H1 (cell line): ENCODE data around the gene NEGR1. TPM values are rescaled to one million over a fixed set of nuclear protein-coding genes. Genes with fewer than 3 reads are reported as not detected.

Experiments
- CTCF ChIA-PET: fragments of 300-600 bp; sonication (Branson Sonifier 250); formaldehyde crosslinking; loops from one replicate; lab custom pipeline; 2021; ENCODE audit not compliant: partially characterized antibody; lab: Charles Lee
- POLR2A ChIA-PET: fragments of 300-600 bp; sonication (Branson Sonifier 250); formaldehyde crosslinking; loops from one replicate; lab custom pipeline; 2021; ENCODE audit warnings: inconsistent platforms; ENCODE audit not compliant: partially characterized antibody; lab: Charles Lee
- DNase-seq, 2 experiments: peaks; one replicate each; pipeline versions ENCODE4 v3.0.0 to v3.0.0-alpha.2; 2010 to 2022; ENCODE audit warnings: low spot score in 2 of 2, low read depth in 1 of 2, mixed read lengths in 1 of 2
- FAIRE-seq: peaks from 2 replicates; lab custom pipeline; 2011; peaks lifted over from hg19 to GRCh38; lab: Jason Lieb, UNC
- H2AFZ ChIP-seq: 2 replicates; pipeline ENCODE4 v1.8.1; 2012; ENCODE audit warnings: low read length, inconsistent platforms
- H2AK5ac ChIP-seq: 2 replicates; pipeline ENCODE4 v1.6.1; 2013; ENCODE audit warnings: low read depth, low read length
- H2BK120ac ChIP-seq: replicated peaks from 2 replicates; pipeline ENCODE3; 2013; ENCODE audit warnings: low read depth, low read length, inconsistent platforms
- H2BK12ac ChIP-seq: 2 replicates; pipeline ENCODE4 v1.6.1; 2013; ENCODE audit warnings: low read depth, low read length
- H2BK15ac ChIP-seq: 2 replicates; pipeline ENCODE4 v1.6.1; 2013; ENCODE audit warnings: low read length
- H2BK20ac ChIP-seq: 2 replicates; pipeline ENCODE4 v1.6.1; 2013; ENCODE audit warnings: low read length
- H2BK5ac ChIP-seq: 2 replicates; pipeline ENCODE4 v1.6.1; 2013; ENCODE audit warnings: low read depth, low read length
- H3K14ac ChIP-seq: 2 replicates; pipeline ENCODE4 v1.6.1; 2013; ENCODE audit warnings: inconsistent platforms; ENCODE audit not compliant: insufficient read length
- H3K18ac ChIP-seq: 2 replicates; pipeline ENCODE4 v1.6.1; 2013; ENCODE audit warnings: low read length; ENCODE audit errors: extremely low read depth
- H3K23ac ChIP-seq: 2 replicates; pipeline ENCODE4 v1.6.1; 2013; ENCODE audit warnings: inconsistent platforms; ENCODE audit not compliant: insufficient read length
- H3K23me2 ChIP-seq: 2 replicates; pipeline ENCODE4 v1.6.1; 2013; ENCODE audit warnings: low read depth, low read length
- H3K27ac ChIP-seq: 2 replicates; pipeline ENCODE4 v1.6.1; 2011; ENCODE audit warnings: low read depth, low read length, inconsistent platforms
- H3K27me3 ChIP-seq, 4 experiments: replicated peaks in 1 of 4; 1 replicate in 1 of 4; 2 replicates in 3 of 4; pipeline versions ENCODE4 v1.6.1 to v1.8.1; 2011 to 2013; ENCODE audit warnings: low read length in 3 of 4, mild to moderate bottlenecking in 3 of 4, inconsistent platforms in 2 of 4, mixed read lengths in 2 of 4, moderate library complexity in 1 of 4; ENCODE audit not compliant: control insufficient read depth in 3 of 4, insufficient read depth in 3 of 4; ENCODE audit errors: extremely low read depth in 1 of 4
- H3K36me3 ChIP-seq, 4 experiments: 2 replicates each; pipeline versions ENCODE4 v1.6.1 to v1.8.1; 2011 to 2013; ENCODE audit warnings: mild to moderate bottlenecking in 4 of 4, low read length in 3 of 4, moderate library complexity in 2 of 4, control low read depth in 1 of 4, inconsistent platforms in 1 of 4; ENCODE audit not compliant: insufficient read depth in 4 of 4, control insufficient read depth in 2 of 4
- H3K4ac ChIP-seq: replicated peaks from 2 replicates; pipeline ENCODE3; 2013; ENCODE audit warnings: low read length, low read depth, mixed read lengths, inconsistent platforms; ENCODE audit not compliant: insufficient read length
- H3K4me1 ChIP-seq, 4 experiments: replicated peaks in 1 of 4; 1 replicate in 1 of 4; 2 replicates in 3 of 4; pipeline versions ENCODE4 v1.6.1 to v1.8.1; 2011 to 2013; ENCODE audit warnings: low read length in 3 of 4, inconsistent platforms in 2 of 4, mixed read lengths in 1 of 4; ENCODE audit not compliant: insufficient read depth in 4 of 4, control insufficient read depth in 3 of 4
- H3K4me2 ChIP-seq, 2 experiments: 2 replicates each; pipeline versions ENCODE4 v1.6.1 to v1.8.1; 2011 to 2013; ENCODE audit warnings: low read depth in 2 of 2, low read length in 2 of 2, control low read depth in 1 of 2, inconsistent platforms in 1 of 2, mild to moderate bottlenecking in 1 of 2; ENCODE audit not compliant: insufficient read depth in 1 of 2
- H3K4me3 ChIP-seq, 4 experiments: fragments of 200-600, 300-600 bp in 1 of 4; sonication (generic), shearing (Covaris generic), sonication (Bioruptor Twin) in 1 of 4; 2 replicates each; pipeline versions ENCODE4 v1.5.1 to v1.8.1; 2011 to 2016; ENCODE audit warnings: low read length in 4 of 4, low read depth in 3 of 4, control low read depth in 2 of 4, inconsistent platforms in 2 of 4, mild to moderate bottlenecking in 2 of 4, mixed read lengths in 1 of 4, moderate library complexity in 1 of 4; ENCODE audit not compliant: insufficient read depth in 2 of 4; ENCODE audit errors: extremely low read depth in 1 of 4
- H3K56ac ChIP-seq: replicated peaks from 2 replicates; pipeline ENCODE3; 2013; ENCODE audit warnings: low read depth, mild to moderate bottlenecking, mixed read lengths, low read length, inconsistent platforms; ENCODE audit not compliant: insufficient read length
- H3K79me1 ChIP-seq: 2 replicates; pipeline ENCODE4 v1.6.1; 2013; ENCODE audit warnings: low read depth, low read length, control low read depth
- H3K79me2 ChIP-seq, 2 experiments: 2 replicates each; pipeline versions ENCODE4 v1.6.1 to v1.8.1; 2012 to 2013; ENCODE audit warnings: low read length in 2 of 2, mild to moderate bottlenecking in 2 of 2, inconsistent platforms in 1 of 2; ENCODE audit not compliant: insufficient read depth in 2 of 2, control insufficient read depth in 1 of 2
- H3K9ac ChIP-seq, 4 experiments: replicated peaks in 1 of 4; 1 replicate in 1 of 4; 2 replicates in 3 of 4; pipeline versions ENCODE4 v1.6.1 to v1.8.1; 2011 to 2013; ENCODE audit warnings: low read depth in 3 of 4, low read length in 3 of 4, control low read depth in 2 of 4, mild to moderate bottlenecking in 2 of 4, moderate library complexity in 2 of 4, inconsistent platforms in 1 of 4; ENCODE audit errors: extremely low read depth in 1 of 4
- H3K9me3 ChIP-seq, 2 experiments: 2 replicates each; pipeline versions ENCODE4 v1.6.1 to v1.8.1; 2012 to 2013; ENCODE audit warnings: mild to moderate bottlenecking in 2 of 2, moderate library complexity in 2 of 2, control low read depth in 1 of 2, inconsistent platforms in 1 of 2, low read depth in 1 of 2, low read length in 1 of 2, mixed read lengths in 1 of 2; ENCODE audit not compliant: insufficient read depth in 2 of 2
- H4K20me1 ChIP-seq, 2 experiments: replicated peaks in 1 of 2; 2 replicates each; pipeline versions ENCODE3 to v1.8.1; 2011 to 2013; ENCODE audit warnings: inconsistent platforms in 2 of 2, low read length in 2 of 2, mild to moderate bottlenecking in 1 of 2; ENCODE audit not compliant: insufficient read depth in 2 of 2, control insufficient read depth in 1 of 2
- H4K5ac ChIP-seq: 2 replicates; pipeline ENCODE4 v1.6.1; 2013; ENCODE audit warnings: low read length, low read depth, mixed read lengths, inconsistent platforms; ENCODE audit not compliant: insufficient read length
- H4K8ac ChIP-seq: 2 replicates; pipeline ENCODE4 v1.8.0; 2013; ENCODE audit warnings: mild to moderate bottlenecking, moderate library complexity, low read length, inconsistent platforms; ENCODE audit not compliant: insufficient read depth; ENCODE audit errors: extremely low read depth
- H4K91ac ChIP-seq: replicated peaks from 2 replicates; pipeline ENCODE3; 2013; ENCODE audit warnings: low read length, mixed read lengths, inconsistent platforms; ENCODE audit not compliant: insufficient read length
- ATF3 ChIP-seq: IDR thresholded peaks from 2 replicates; pipeline ENCODE4 v1.6.1; 2011; ENCODE audit warnings: low read depth, mild to moderate bottlenecking, low read length; ENCODE audit not compliant: insufficient read depth
- CTBP2 ChIP-seq: IDR thresholded peaks from 2 replicates; pipeline ENCODE4 v1.7.0; 2011; ENCODE audit warnings: borderline replicate concordance, mild to moderate bottlenecking, moderate library complexity, mixed read lengths, low read length; ENCODE audit not compliant: insufficient read depth, insufficient read length
- EP300 ChIP-seq, 2 experiments: IDR thresholded peaks; 1 replicate in 1 of 2; 2 replicates in 1 of 2; pipeline ENCODE4 v1.6.1; 2011 to 2012; ENCODE audit warnings: low read depth in 2 of 2, low read length in 2 of 2, mild to moderate bottlenecking in 2 of 2, borderline replicate concordance in 1 of 2, inconsistent platforms in 1 of 2, moderate library complexity in 1 of 2
- MAFK ChIP-seq: IDR thresholded peaks from 2 replicates; pipeline ENCODE4 v1.6.1; 2012; ENCODE audit warnings: low read depth, mild to moderate bottlenecking, improper control_type of control experiment, low read length
- PHF8 ChIP-seq: fragments of 200-600 bp; sonication (generic); conservative IDR thresholded peaks from 2 replicates; pipeline ENCODE4 v1.7.1; 2012; ENCODE audit warnings: low read depth, mild to moderate bottlenecking, inconsistent platforms, low read length, moderate library complexity
- POLR2AphosphoS5 ChIP-seq: IDR thresholded peaks from 2 replicates; pipeline ENCODE4 v1.6.1; 2011; ENCODE audit warnings: low read depth, low read length
- SAP30 ChIP-seq: fragments of 300-600 bp; sonication (generic); IDR thresholded peaks from 2 replicates; pipeline ENCODE4 v1.7.1; 2012; ENCODE audit warnings: low read length, moderate library complexity, mild to moderate bottlenecking, inconsistent platforms; ENCODE audit not compliant: insufficient read depth, insufficient replicate concordance
- SP1 ChIP-seq: IDR thresholded peaks from 2 replicates; pipeline ENCODE4 v1.6.1; 2011; ENCODE audit warnings: low read depth, low read length
- SUZ12 ChIP-seq: fragments of 200-600 bp; sonication (generic); IDR thresholded peaks from 2 replicates; pipeline ENCODE4 v1.6.1; 2012; ENCODE audit warnings: mild to moderate bottlenecking, inconsistent platforms, low read length, moderate library complexity, mixed read lengths
- YY1 ChIP-seq: IDR thresholded peaks from 2 replicates; pipeline ENCODE4 v1.6.1; 2011; ENCODE audit warnings: low read depth, mild to moderate bottlenecking, low read length
- WGBS, 2 experiments: shearing (Covaris generic) in 1 of 2; methylation state at CpG; one replicate each; pipeline versions ENCODE4 v1.1.6 to v1.1.7; 2013 to 2015; ENCODE audit warnings: low lambda C conversion rate in 2 of 2, mixed read lengths in 2 of 2, inconsistent platforms in 1 of 2, low coverage in 1 of 2, missing lambda C conversion rate in 1 of 2; ENCODE audit not compliant: insufficient replicate concordance in 2 of 2, insufficient coverage in 1 of 2, insufficient read length in 1 of 2; ENCODE audit errors: extremely low coverage in 1 of 2, missing lambda C conversion rate in 1 of 2; 5-methylcytosine and 5-hydroxymethylcytosine counted together
- polyA plus RNA-seq, 7 experiments: library from polyadenylated mRNA; depleted of rRNA in 3 of 7; stranded (reverse) in 5 of 7; unstranded in 2 of 7; fragments of >200 nt in 5 of 7; fragments of 200-250 nt in 2 of 7; gene quantifications; 1 replicate in 5 of 7; 2 replicates in 1 of 7; 4 replicates in 1 of 7; pipeline versions ENCODE4 v1.2.1 to v1.2.3, GENCODE V29; 2011 to 2013; ENCODE audit warnings: missing spikeins in 2 of 7, mixed read lengths in 2 of 7
- total RNA-seq: library from RNA; stranded (reverse); fragmentation: NEBNext Ultra II Directional; extraction: Animal tissue kit (Norgen Biotek cat#: 25700); gene quantifications from 2 replicates; pipeline ENCODE4 v1.2.1, GENCODE V29; 2021
- TF ChIP-seq, protein P1 (sequence below): IDR thresholded peaks from 2 replicates; pipeline ENCODE4 v1.6.1; 2011; ENCODE audit warnings: low read length, improper control_type of control experiment
- TF ChIP-seq, protein P2 (sequence below): IDR thresholded peaks from 2 replicates; pipeline ENCODE4 v1.6.1; 2012; ENCODE audit warnings: inconsistent platforms

NEGR1 gene
- total and polyA plus RNA-seq, 2 of the 8 experiments (the other 6 are each of a cell fraction or from before 2014, with no cell fraction given) = 0.71 to 1.3 TPM

DNA sequence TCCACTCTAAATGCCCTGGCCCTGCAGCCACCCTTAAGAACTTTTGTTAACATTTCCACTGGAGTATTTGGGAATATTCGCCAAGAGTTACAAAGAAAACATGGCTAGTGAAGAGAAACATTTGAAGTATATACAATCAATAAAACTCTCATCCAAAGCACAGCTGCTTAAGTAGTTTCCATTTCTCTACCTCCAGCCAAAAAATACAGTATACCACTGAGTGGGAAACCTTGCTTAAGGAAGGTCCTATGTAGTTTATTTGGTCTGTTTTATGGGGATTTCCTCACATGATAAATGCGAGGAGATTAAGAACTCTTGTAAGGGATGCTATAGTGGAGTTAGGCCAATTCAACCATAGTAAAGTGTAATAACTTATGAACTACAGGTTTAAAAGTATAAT lies 382.5 kb downstream of the NEGR1 start:
- Histone ChIP-seq H4K20me1 (no peaks in the 10 kb centered on the region), H4K91ac (no peak overlapping the region), H3K27me3 (no peaks in the 10 kb centered on the region), H2AK5ac (no peak overlapping the region), H2BK15ac (no peak overlapping the region), H2BK20ac (no peak overlapping the region), H3K9me3 (no peaks in the 10 kb centered on the region), H3K14ac (no peak overlapping the region), H3K56ac (no peak overlapping the region), H3K4me3 (no peak overlapping the region), H2BK5ac (no peak overlapping the region), H3K9ac (no peak overlapping the region), H3K18ac (no peak overlapping the region), H2BK12ac (no peak overlapping the region), H3K23me2 (no peaks in the 10 kb centered on the region), H3K4ac (no peak overlapping the region), H3K79me2 (no peaks in the 10 kb centered on the region), H3K27ac (no peak overlapping the region), H2AFZ (no peak overlapping the region), H3K36me3 (no peaks in the 10 kb centered on the region), H3K4me1 (no peaks in the 10 kb centered on the region), H3K23ac (no peak overlapping the region), H2BK120ac (no peak overlapping the region), H4K8ac (no peak overlapping the region), H4K5ac (no peak overlapping the region), H3K4me2 (no peak overlapping the region), H3K79me1 (no peaks in the 10 kb centered on the region)
- FAIRE-seq (no peak), DNase-seq (no peak)
- CTCF ChIA-PET = interaction anchor here (1.2 kb wide), 1 partner anchor 20 kb away, joined by 4 read pairs; no protein-coding TSS in a partner anchor
- WGBS, 2 experiments = 84% methylated on average over 2 of the region's 2 CpGs; no CpG with 5 or more reads in 1 of the 2 experiments
- POLR2A ChIA-PET = no interaction called here
- no peak for TF ChIP-seq POLR2AphosphoS5
- no peak for TF ChIP-seq SUZ12
- TF ChIP-seq PHF8 = no peak
- TF ChIP-seq, protein P1, sequence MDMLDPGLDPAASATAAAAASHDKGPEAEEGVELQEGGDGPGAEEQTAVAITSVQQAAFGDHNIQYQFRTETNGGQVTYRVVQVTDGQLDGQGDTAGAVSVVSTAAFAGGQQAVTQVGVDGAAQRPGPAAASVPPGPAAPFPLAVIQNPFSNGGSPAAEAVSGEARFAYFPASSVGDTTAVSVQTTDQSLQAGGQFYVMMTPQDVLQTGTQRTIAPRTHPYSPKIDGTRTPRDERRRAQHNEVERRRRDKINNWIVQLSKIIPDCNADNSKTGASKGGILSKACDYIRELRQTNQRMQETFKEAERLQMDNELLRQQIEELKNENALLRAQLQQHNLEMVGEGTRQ = no peak
- TF ChIP-seq SP1 = no peak
- TF ChIP-seq YY1 = no peak
- no peak for TF ChIP-seq EP300 (IDR thresholded peaks at IDR 0.05; ENCODE audit: borderline replicate concordance in 1 of 2, low read depth in 2 of 2, low read length in 2 of 2)
- TF ChIP-seq CTBP2 = no peak
- TF ChIP-seq MAFK = no peak
- TF ChIP-seq, protein P2, sequence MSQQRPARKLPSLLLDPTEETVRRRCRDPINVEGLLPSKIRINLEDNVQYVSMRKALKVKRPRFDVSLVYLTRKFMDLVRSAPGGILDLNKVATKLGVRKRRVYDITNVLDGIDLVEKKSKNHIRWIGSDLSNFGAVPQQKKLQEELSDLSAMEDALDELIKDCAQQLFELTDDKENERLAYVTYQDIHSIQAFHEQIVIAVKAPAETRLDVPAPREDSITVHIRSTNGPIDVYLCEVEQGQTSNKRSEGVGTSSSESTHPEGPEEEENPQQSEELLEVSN = no peak
- no peak for TF ChIP-seq ATF3
- no peak for TF ChIP-seq SAP30
